GM19324 (cell line): ENCODE measurements around the gene RRAGD.
A peak's percentile ranks its signal among the peaks of the same experiment; 100 is the strongest.

Source experiments
- ATAC-seq: cut with Tn5 transposase; IDR thresholded peaks from one replicate; pipeline ENCODE4 v1.9.1; 2021; ENCODE audit warnings: mild to moderate bottlenecking, moderate library complexity; ENCODE audit not compliant: unreplicated experiment, low FRiP score

The RRAGD gene

DNA sequence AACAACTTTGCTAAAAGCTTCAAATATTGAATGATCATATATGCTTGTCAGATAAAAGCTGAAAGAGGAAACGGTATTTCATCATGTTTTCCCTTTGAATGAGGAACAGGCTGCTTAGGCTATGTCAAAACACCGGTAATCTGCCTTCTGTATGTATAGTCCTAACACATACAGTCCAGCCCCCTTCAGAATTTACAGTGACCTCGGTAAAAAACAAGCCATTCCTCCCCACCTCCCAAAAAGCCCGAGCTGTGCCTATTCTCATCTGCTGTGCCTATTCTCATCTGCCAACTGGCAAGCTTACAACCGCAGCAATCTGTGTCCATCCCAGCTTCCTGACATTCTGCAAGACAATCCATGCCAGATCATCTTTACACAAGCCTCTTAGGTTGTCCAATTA, 32.8 kb downstream of the RRAGD start:
- no peak for ATAC-seq

DNA sequence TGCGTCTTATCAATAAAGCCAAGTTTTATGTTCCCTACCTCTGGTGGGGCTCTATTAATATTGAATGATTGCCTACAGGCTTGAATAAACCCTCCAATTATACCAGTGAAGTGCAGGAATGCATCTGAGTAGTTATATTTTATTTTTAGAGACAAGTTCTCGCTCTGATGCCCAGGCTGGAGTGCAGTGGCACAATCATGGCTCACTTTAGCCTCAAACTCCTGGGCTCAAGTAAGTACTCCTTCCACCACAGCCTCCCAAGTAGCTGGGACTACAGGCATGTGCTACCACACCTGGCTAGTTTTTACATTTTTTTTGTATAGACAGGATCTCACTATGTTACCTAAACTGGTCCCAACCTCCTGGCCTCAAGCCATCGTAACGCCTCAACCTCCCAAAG, 33.4 kb downstream of the RRAGD start:
- ATAC-seq = no peak

DNA sequence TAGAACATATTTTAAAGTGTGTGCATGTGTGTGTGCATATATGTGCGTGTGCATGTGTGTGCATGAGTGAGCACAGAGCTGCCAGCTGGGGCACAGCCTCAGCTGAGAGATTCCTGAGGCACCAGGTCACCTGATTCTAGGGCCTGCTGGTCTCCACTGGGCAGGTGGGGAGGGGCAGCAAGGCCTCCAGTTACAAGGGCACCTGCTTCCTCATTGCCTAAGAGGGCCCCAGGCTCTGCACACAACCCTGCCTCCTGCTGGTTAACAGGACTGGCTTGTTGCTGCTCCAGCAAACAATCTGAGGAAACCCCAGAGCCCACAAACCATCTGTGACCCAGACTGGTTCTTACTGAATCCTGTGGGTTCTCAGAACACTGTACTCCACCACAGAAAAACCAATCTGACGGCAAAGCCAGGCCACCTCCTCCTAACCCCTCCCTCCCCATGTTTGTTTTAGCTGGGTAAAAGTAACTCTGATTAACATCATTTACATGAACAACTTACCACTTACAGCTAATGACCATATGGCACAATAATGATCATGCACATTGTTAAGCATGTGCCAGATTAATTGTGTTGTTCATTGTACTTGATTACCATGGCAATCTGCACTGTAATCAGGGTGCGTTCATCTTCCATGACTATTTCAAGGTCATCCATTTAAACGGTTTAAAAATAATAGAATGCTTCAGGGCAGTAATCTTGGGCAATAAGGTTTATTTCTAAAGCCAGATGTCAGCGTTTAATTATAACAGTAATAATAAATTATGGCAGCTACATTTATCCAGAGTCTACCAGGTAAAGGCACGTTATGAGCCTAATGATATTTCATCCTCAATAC, 36.4 kb downstream of the RRAGD start:
- ATAC-seq = peak; percentile 66

DNA sequence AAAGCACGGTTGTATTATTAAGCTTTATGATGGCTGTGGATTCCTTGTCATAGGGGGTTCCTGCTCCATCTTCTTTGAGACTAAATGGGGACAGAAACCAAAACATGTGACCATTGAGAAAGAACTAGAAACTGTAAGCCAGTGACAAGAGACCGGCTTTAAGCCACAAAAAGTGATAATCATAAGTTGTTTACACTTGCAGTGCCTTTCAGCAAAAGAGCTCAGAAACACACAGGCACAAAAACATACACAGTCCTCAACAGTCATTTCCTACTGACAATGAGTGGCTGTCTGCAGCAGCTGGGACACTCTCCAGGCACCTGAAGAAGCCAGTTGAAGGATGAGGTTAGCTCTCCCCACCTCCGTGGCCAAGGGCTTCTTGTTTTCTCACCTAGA, 39.6 kb downstream of the RRAGD start:
- ATAC-seq = peak; percentile 48

DNA sequence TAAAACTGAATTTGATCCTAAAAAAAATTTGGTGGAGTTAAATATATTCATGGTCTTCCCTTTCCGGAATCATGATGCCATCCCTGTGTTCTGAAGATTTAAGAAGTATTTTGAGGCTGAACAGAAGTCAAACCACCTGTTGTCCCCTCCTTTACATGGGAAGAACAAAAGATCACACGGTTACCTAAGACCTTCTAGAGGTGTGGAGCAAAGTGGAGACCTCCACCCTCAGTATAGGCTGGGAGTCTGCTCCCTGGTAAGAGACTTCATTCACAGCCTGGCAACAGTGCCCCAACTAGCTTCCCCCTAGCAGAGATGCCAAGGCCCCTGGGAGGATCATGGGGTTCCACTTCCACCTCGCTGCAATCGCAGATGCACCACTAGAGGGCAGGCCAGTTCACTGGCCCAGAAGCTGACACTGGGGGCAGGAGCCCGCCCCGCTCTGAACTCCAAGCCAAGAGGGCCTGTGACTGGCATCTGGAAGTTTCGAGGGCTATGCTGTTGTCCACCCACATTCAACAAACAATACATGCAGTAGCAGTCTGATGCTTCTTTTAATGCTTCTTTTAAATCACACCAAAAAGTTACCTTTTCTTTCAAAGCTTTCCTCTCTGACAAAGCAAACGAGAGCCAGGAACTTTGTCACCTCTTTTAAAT, 40.1 kb downstream of the RRAGD start:
- ATAC-seq = peak; percentile 85

DNA sequence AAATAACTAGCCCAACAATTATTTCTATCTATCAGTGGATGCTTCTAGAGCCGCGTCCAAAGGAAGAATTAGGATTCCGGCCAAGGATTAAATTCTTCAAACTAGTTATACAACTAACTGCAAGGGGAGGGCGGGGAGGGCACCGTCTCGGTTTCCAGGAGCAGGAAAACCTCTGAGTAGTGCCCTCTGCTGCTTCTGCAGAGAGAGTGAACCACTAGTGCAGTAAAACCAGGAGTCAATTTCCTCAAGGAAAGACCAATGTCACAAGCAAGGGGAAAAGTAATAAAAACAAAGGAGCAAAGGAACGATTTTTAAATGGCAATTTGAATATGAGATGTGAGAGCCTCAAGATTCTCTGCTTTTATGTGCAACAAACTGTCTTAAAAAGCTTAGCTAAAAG, 43.1 kb downstream of the RRAGD start:
- ATAC-seq = no peak

DNA sequence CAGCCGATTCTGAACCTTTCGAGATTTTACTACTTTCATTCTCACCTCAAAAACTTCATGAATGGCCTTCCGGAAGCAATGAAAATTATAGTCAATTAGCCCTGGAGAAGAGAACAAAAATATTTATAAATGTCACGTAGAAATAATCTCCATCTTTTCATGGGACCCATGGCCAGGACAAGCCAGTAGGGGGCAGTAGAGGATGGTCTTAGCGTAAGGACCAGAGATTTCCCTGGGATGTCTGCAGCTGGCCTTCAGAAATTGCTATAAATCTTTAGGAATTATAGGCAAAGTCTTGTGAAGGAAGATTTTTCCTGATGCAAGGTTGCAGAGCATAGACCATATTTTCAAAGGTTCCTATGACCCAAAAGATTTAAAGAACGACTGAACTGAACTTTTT, 44.0 kb downstream of the RRAGD start:
- ATAC-seq = no peak

DNA sequence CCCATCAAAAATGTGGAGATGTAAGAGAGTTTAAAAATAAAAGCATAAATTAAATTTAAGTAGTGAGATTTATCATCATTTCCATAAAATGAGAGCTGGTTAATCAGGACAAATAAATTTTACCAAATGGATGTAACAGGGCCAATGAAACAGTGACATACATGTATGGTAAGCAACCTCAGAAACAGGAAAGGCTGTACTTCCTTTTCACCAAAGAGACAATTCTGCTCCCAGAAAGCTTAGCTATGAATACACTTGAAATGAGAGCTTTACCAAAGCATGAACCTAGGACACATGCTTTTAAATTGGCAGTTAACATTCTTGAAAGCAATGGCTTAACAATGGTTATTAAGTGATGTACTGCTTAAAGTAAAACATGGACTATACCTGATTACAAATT, 47.5 kb downstream of the RRAGD start:
- no peak for ATAC-seq

DNA sequence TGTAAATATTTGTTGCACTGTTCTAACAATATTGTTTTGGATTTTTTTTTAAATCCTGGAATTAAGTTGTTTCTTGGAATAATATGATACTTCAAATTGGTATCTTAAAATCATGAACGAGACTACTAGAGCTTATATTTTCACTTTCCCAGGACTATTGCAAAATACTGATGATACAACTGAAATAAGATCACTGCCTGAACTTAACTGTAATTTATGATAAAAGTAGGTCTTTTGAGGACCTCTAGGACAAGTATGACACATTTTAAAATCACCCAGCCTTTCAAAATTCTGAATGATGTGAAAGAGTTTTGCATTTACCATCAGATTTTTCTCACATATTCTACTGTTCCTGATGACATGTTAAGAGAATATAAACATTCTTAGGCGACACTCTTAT, 50.9 kb downstream of the RRAGD start:
- no peak for ATAC-seq

DNA sequence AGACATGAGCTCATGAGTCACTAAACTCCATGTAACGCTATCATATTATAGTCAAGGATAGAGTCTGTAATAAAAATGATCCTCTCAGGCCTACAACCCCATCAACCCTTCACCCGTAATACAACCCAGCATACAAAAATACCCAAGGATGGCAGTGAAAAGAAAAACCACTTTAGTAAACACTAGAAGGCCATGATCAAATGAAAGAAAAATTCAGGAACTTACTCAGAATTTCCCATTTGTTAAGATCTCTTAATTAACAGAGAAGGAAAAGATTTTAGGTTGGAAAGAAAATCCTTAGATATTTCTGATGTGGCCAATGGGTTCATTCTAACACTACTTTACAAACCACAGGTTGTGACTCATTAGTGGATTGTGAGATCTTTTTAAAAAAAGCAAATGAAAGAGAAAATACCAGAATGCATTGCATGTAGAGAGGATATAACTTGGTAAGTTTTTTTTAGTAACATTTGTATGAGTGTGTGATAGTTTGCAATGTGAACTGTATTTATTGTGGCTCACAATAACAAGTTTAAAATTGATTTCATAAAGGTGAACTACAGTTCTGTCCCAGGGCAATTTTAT, 51.6 kb downstream of the RRAGD start:
- ATAC-seq = no peak

DNA sequence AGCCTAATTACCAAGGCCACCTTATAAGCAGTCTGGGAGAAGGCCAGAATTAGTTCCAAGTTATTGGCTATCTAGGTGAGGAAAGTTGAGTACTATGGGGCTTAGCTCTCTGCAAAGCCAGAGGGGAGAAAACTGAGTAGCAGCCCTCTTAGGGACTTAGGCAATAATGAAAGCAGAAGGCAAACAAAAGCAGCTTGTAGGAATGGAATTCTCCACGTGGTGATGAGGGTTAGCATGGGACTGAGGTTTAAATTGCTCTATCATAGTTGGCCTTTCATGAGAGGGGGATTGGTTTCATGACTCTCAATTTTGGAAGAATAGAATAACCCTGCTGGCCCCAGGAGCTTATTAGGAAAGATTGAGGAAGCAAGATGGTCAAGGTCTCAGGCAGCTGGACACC, 52.5 kb downstream of the RRAGD start:
- no peak for ATAC-seq

DNA sequence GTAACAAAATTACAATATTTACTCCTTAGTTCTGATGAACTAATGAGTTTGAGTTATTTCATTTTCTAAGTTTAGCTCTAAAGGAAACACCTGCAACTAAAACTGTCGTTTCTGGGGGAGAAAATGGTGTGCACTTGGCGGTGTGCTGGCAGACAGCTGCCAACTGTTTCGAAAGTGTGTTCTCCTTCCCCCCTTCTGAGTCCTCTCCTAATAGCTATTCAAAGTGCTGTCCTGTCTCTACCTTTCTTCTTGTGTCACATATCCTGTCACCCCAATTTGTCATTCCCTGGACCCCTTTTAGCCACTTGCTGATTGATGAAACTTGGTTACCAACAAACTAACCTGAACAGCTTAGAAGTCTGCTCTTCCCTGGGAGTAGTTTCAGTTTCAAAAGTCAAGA, 54.7 kb downstream of the RRAGD start:
- ATAC-seq = peak; percentile 52

DNA sequence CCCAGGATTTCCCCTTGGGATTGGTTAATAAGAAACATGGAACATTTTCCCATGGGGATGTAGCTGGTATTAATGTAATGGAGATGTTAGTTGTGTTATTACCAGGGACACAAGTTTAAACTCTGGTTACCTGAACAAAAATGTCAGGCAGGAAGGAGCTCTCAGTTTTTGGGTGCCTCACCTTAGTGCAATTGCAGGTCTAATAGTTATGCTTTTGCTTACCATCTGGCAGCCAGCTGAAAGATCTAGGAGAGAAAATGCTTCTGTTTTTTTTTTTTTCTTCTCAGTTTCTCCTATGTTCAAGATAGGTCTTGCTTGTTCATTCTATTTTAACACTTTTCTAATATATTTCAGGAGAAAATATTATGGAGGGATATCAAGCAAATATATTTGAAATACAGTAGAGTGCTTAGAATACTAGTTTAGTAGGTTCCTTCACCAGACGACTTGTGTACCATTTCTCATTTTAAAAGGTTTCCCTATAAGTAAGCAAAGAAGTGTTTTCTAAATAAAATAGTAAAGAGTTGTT, 55.4 kb downstream of the RRAGD start:
- ATAC-seq = no peak

DNA sequence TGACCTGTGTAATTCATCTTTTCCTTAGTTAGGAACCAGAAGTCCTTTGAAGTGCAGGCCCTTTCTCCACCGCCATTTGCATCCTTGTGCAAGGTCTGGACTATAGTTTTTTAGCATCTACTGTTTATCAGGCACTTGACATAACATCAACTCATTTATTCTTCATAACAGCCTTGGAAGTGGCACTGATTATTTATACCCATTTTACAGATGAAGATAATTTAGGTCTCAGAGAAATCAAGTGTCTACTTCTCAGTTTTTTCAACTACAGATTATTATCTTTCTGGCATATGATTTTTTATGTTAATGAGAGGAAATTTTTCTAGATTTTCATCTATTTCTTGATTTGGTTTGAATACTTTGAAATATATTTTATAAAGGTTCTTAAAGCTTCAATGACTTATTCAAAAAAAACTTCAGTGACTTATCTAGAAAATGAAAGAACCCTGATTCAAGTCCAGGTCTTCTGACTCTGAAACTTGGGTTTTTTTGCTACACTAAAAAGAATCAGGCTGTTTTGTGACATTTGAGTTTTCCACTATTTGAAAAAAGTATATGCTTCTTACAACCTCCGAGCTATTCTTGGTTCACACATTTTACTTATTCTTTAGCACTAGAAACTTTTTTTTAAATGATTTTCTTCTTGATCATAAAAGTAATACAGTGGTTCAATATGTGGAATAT, 56.4 kb downstream of the RRAGD start:
- ATAC-seq = no peak

DNA sequence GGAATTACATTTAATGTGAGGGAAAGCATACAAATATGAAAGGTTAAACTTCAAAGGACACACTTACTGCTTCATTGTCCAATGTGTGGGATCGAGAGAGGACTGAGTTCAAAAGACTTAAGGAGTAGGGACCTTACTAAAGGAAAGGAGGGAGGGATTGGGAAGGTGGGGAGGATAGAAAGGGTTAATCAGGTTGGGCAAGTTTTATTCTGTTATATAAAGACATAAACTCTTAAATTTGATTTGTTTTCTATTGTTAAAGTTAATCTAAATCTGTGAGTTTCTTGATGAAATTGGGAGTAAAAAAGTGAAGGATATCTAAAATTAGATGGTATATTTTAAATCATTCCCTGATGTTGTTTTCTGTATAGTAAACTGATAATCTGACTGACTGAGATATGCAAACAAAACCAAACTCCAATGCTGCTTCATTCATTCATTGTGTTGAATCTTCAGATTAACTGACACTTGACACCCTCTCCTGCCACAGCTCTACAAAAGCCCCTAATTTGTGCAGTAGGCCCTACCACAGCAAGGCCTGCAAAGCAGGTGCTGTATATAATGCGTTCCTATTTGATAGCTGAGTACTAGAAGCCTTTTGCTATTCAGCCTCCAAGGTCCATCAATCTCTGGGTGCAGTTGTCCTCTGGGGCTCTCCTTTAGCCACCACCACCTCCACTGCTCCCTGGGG, 58.2 kb downstream of the RRAGD start:
- no peak for ATAC-seq

DNA sequence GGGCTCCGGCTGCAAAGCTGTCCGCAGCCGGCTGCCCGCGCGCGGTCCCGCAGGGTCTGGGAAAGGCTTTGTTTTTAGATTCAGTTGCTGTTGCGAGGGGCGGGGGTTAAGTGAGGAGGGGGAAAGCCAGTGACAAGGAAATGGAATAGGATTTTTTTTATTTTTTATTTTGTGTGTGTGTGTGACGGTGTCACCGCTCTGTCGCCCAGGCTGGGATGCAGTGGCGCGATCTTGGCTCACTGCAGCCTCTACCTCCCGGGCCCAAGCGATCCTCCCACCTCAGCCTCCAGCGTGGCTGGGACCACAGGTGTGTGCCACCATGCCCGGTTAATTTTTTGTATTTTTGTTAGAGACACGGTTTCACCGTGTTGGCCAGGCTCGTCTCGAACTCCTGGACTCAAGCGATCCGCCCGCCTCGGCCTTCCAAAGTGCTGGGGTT, 58.9 kb downstream of the RRAGD start:
- no peak for ATAC-seq

DNA sequence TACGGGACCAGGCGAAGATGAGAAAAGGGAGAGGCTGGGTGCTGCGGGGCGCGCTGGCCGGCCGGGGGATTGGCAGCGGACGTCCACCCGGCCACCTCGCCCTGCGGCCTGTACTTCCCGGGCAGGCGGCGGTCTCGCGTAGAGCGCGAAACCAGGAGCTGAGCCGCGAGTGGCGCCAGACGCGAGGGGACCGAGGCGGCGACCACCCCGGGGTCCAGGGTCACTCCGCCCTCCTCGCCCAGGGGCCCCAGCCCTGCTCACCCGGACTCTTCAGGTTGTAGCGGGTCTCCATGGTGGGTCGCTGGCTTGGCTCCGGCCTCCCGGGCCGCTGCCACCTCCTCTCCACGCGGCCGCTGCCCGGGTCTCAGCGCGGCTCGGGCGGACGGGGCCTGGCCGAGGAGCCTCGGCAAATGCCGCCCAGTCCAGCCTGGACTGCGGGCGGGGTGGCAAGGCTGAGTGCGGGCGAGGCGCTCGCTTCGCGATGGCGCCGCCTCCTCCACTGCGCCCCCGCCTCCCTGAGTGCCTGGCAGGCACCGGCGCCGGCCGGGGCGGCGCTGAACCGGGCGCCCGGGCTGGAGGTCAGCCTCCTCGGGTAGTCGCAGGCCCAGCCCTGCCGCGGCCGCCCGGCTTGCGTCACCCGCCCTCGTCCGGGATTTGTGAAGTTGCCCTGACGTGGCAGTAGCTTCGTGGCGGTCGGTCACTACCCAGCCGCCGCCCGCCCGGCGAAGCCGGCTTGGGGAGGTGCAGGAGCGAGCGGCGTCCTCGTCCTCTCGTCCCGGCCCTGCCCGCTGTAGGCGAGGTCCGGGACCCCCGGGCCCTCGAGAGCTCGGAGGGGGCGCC, 59.6 kb downstream of the RRAGD start, which contains the start of gene UBE2J1:
TSS of gene UBE2J1 (minus strand) at position 445 of the 840 bp plus-strand sequence. CDS start at position 292, 153 bp downstream.
- peak; percentile 59 for ATAC-seq

DNA sequence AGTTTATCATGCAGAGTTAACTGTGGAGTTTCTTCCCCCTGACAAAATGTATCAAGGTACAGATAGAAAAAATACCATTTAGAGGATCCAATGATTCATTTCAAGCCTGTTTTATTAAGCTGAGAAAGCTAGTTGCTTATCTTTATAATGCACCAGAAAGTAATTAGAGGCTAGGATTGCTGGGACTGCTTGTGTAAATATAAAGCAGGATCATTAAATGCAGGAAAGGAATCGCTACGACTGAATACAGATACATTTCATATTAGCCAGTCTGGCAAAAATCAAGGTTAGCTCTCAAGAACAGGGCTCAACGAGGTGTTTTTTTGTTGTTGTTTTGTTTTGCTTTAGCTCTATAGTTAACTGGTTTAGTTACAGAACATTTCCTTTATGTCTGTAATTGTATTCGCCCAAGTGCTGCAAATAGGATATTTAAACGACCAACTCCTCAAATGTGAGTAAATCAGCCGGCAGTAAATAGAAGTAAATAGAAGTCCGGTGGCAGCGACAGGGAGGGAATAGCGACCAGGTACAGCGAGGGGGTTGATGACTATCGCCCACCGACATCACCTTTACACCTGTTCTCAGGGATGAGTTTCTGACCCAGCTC, 60.3 kb downstream of the RRAGD start:
- ATAC-seq = no peak
